T-helper 1 cell (primary cell): Measurements from ENCODE around the gene KDM5B.
A peak's percentile ranks its signal among the peaks of the same experiment; 100 is the strongest.
"Not testable (repeated sequence)": the region's sequence is repeated elsewhere in the genome, so short reads cannot be mapped to it uniquely, and the experiment has no call there.

Source experiments
- DNase-seq, 5 donors: peaks; one replicate each; pipeline ENCODE4 v3.0.0-alpha.2; 2012 to 2020

Gene KDM5B

GRCh38 chr1:202812176-202813026 lies 4.2 kb upstream of the KDM5B start:
- DNase-seq = no peak

- DNase-seq = peak in 2 of 5 donors; percentile 10 to 40
These were observed 3.3 kb upstream of the KDM5B start for GRCh38 chr1:202811296-202812175.

DNA sequence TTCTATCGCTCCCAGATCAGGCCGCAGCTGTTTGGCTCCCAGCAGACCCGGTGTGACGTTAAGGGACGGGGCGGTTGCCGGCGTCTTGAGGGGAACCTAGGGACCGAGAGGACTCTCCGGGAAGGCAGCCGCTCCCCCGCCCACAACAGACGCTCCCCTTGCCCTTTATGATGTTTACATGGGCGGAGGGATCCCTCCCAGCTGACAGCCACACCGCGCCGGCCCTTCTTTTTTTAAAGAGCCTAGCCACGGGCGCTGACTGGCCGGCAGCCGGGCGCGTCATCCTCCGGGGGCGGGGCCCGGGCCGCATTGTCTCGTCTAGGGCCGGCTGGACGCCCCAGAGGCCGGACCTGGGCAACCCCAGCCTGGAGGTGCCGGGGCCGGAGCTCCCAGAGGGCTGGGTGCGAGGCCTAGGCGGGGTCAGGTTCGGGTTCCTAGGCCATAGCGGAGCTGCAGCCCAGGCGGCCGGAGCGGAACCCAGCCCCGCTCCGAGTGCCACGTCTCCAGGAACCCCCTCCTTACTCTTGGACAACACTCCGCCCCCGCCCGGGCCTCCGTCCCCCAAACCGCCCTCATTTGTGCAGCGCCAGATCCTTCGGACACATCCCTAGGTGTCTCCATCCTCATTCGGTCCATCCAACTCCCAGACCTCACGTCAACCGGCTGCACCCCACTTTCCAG lies 2.5 kb upstream of the KDM5B start, which contains the start of gene PCAT6:
Gene PCAT6, plus strand, starts transcription at position 340 of the 681 bp plus-strand sequence.
- DNase-seq = peak; percentile 70 to 91 (median 81)

DNA sequence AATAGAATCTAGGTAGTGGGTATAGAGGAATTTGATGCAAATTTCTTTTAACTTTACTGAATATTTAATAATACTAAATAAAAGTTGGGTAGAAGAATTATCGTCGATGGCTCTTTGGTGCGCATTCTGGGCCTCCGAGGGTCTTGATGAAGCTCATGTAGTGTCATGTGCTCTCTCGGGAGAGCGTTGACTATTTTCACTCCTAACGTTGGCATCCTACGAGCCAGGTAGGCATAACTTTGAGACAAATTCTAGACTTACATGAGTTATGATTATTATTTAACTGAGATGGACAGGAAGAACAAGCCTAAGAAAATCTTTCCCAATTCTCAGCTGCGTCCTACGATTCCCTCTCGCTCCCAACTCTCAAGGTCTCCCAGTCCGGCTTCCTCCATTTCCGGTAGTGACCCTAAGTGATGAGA lies 2.0 kb upstream of the KDM5B start:
- no peak for DNase-seq

DNA sequence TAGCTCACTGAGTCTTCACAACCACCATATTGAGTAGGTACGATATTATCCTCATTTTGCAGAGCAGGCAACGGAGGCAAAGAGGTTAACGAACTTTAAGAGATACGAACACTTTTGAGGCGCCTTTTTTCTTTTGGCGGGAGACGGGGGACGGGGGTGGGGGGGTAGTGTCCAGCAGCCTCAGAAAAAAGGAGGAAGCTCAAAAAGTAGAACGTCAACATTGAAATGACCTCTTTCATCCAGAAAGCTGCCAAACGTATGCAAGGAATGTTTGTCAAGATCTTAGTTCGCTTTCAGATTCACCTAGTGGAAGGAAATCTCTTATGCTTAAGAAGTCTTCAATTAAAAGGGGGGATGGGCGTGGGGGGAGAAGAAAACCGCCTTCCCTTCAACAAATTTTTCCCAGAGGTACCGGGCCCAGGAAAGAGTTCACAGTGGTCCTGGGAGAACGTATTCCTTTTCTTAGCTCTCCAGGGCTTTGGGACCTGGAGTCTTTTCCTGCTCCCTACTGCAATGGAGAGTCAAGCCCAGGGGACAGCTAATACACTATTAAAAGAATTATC lies 1.5 kb upstream of the KDM5B start:
- no peak for DNase-seq

- DNase-seq = peak in 4 of 5 donors; percentile 26 to 58 (median 32)
These were observed 733 bp downstream of the KDM5B start for GRCh38 chr1:202807451-202807925.

GRCh38 chr1:202806845-202807450 lies 1.3 kb downstream of the KDM5B start:
- peak in 3 of 5 donors; percentile 1 to 39 (median 14) for DNase-seq

DNA sequence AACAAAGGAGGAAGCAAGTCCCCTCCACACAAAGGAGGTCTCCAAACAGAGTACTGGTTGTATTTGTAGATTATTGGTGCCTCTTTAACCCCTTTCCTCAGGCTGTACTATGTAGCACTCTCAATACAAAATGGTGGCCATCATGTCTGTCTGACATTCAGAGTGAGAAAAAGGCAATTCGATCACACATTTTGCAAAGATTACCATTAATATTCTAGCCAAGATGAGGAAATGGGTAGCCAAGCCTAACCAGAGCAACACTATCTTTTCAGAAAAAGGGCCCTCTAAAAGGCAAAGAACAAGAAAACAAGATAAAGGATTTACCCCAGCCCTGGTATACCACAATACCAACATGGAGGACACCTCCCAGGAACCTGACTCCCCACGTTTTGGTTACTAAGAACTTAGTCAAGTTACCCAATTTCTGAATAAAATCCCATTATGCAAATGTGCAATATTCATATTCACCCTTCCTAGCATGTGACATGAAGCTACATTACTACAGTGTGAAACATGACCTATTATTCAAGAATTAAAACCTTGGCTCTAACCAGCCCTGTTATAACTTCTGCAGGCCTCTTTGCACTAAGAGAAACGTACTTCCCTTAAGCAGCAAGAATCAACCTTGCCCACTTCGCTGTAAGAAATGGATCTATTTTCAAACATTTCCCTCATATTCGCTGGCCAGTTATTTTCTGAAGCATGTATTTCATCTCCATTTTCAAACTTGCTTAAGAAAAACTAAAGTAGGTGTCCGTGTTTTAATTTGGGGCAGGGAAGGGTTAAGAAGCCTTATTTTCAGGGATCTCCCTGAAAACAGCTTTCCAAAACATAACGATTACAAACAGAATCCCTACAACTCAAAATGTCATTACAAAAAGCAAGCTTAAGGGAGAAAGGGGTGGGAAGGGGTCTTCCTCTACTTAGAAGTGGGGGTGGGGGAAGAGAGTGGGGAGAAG lies 2.1 kb downstream of the KDM5B start:
- peak in 1 of 5 donors; percentile 33 for DNase-seq

DNA sequence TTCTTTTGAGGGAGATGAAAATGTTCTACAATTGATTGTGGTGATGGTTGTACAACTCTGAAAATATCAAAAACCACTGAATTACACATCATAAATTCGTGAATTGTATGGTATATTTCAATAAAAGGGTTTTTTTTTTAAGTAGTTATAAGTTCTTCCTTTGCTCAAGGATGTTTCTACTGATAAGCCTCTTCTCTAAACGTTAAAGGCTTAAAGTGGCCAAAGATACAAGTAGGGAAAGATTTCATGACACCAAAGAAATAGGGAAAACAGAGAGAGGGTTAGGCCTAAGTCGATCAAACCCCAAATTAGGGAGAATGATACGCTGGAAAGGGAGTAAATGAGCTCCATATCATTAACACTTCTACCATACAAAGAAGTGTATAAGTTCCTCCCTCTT lies 4.1 kb downstream of the KDM5B start:
- DNase-seq = no peak

DNA sequence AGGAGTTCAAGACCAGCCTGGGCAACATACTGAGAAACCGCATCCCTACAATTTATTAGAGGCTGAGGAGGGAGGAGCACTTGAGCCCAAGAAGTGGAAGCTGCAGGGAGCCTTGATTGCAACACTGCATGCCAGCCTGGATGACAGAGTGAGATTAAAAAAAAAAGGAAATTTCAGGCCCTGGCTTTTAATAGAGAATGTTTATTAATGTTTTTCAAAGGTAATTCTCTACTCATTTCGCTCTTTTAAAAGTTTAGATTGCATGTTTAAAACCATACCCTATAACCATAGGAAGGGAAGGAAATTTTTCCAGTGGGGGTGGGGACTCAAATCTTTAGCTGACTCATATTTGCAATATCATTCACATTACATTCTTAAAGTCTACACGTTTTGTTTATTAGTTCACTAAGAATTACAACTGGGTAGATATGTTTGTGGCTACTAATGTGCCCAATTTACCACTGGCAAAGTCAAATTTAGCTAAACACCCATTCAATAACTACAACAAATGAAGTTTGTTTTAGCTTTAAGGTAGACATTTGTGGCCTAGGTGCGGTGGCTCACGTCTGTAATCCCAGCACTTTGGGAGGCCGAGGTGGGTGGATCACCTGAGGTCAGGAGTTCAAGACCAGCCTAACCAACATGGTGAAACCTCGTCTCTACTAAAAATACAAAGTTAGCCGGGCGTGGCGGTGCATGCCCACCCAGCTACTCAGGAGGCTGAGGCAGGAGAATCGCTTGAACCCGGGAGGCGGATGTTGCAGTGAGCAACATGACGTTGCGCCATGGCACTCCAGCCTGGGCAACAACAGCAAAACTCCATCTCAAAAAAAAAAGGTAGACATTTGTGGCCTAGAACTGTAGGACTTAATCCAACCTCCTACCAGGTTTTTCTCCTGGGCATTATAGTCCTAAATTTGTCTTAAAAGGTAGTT lies 5.0 kb downstream of the KDM5B start:
- no peak for DNase-seq

- DNase-seq = no peak
These were observed 6.2 kb downstream of the KDM5B start for GRCh38 chr1:202802034-202802433.

DNA sequence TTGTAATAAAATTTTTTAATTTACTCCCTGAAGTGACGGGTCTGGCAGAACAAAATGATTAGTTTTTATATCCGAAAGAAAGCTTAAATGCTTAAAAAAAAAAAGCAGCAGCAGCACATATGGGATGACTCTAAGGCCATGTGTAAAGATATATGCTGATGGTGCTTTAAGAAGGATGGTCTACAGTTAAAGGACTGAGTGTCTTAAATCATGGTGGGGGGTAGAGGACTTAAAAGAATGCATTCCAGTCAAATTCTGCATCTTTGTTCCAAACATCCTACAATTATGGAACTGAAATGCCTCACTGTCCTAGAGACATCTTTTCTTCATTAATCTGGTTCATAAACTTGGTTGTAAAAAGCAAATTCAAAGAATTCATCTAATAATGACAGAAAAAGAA lies 7.0 kb downstream of the KDM5B start:
- no peak for DNase-seq

DNA sequence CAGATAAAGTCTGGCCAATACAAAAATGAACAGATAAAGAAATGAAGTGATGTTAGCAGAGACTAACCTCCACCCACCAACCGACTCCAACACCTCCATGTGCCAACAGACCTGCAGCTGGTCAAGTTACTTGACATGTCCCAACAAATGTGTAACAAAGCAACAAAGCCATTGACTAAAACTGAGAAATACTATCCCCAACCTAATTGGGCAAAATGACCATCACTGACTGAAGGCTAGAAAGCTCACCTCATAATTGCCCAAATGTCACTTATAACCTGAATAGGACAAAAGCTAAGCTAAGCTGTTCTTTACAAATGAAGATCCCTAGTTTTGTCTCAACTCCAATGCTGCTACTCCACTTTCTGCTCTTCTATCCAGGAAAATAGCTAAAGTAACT lies 7.5 kb downstream of the KDM5B start:
- no peak for DNase-seq

- no peak for DNase-seq
These were observed 9.4 kb downstream of the KDM5B start for GRCh38 chr1:202798792-202799331.

- DNase-seq = no peak
These were observed 10.0 kb downstream of the KDM5B start for GRCh38 chr1:202798260-202798659.

DNA sequence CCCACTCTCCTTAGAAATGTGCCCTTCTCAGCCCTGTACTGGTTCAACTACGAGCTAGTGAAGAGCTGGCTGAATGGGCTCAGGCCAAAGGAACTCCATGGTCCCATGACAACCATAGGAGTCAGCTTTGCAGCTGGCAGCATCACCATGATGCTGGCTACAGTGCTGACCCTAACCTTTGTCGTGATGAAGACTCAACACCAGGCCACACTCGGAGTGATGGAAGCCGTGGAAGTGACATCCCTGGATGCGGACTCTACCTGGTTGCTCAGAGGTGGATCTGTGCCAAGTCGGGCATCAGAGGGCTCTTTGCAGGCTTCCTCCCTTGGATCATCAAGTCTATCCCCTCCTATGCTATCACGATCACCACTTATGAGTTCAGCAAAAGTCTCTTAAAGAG lies 11.6 kb downstream of the KDM5B start:
- no peak for DNase-seq

DNA sequence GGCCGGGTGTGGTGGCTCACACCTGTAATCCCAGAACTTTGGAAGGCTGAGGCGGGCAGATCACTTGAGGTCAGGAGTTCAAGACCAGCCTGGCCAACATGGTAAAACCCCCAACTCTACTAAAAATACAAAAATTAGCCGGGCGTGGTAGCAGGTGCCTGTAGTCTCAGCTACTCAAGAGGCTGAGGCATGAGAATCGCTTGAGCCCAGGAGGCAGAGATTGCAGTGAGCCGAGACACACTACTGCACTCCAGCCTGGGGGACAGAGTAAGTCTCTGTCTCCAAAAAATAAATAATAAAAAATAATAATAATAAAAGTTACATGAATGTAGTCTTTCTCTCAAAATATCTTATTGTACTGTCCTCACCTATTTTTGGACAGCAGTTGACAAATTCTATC lies 13.3 kb downstream of the KDM5B start:
- not testable (repeated sequence) for DNase-seq

DNA sequence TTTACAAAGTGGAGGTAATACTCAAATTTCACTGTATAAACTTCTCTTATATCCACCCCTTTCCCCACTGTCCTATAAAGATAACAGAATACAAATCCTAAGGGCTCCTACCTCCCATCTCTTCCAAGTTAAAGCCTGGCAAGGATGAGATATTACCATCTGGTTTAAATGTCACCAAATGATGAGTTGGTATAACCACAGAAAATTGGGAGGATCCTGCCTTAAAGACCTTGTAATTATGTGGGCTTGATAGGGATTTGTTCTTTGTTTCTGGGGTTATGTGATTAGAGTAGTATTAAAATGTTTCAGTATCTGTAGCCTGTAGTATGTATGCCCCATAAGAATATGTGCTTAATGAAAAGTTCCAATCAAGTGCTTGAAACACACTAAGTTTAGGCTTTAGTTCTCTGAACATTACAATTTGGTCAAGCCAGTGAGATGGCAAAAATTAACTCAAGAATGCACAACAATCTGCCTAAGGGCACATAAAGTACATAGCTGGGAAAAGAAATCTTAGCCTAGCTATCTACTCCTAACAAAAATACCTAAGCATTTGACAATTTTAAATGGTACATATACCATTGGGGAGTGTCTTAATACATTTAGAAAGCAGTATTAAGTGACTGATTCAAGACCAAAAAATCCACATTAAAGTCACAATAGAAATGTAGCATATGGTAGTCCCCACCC lies 14.0 kb downstream of the KDM5B start:
- DNase-seq = no peak
